SHP77 (cell line): ENCODE measurements around the gene UST.
"Not testable (repeated sequence)": the region's sequence is repeated elsewhere in the genome, so short reads cannot be mapped to it uniquely, and the experiment has no call there.

Experiments
- DNase-seq, 2 experiments: peaks; one replicate each; lab custom pipeline; 2025; lab: John Stamatoyannopoulos, UW

UST gene

DNA sequence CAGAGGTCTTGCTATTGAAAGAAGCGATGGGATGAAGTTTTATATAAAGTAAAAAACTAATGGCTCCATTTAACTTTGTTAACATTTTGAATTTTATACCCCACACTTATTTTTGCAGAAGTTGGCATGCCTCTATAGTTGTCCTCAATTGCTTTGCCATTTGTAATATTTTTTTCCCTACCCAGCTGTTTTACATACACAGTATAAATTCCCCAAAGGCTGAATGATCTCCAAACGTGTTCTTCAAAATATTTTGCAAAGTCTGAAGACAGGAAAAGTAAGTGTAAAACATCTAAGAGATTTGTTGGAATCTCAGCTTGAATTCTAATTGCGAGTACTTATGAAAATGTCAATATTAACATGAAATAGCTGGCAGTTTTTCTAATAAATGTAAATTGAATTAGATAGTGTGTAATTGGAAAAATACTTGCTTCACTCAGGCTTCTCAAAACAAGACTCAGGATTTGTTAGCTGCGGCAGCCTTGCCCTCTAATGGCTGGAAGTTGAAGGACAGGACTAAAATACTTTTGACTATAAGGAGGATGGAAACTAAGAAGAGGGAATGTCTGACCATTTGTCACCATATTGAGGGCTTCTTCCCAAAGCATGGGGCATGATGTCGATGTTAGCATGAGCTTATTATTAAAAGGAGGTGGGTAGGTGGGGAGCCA lies 226.8 kb downstream of the UST start:
- DNase-seq = peak in 1 of 2 experiments; percentile 18

DNA sequence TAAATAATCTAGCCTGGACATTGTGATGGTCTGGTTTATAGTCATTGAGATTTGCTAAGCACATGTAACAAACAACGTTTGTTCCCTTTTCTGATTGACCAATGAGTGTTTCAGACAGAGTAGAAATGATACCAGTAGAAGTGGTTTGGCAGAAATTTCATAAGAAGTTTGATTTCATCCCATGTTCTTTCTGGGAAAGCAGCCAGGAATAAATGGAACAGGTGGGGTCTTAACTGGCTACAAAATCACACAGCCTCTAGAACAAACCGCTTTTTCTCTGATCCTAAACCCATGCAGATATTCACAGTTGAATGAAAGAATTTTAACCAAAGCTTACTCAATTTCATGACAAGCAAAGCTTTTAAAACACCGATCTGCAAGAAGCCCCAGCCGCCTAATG lies 227.5 kb downstream of the UST start:
- no peak for DNase-seq

DNA sequence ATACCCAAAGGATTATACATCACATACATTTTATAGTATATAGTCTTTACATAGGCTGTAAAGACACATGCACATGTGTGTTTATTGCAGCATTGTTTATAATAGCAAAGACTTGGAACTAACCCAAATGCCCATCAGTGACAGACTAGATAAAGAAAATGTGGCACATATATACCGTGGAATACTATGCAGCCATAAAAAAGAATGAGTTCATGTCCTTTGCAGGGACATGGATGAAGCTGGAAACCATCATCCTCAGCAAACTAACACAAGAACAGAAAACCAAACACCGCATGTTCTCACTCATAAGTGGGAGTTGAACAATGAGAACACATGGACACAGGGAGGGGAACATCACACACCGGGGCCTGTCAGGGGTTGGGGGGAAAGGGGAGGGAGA lies 231.5 kb downstream of the UST start:
- DNase-seq = not testable (repeated sequence)

DNA sequence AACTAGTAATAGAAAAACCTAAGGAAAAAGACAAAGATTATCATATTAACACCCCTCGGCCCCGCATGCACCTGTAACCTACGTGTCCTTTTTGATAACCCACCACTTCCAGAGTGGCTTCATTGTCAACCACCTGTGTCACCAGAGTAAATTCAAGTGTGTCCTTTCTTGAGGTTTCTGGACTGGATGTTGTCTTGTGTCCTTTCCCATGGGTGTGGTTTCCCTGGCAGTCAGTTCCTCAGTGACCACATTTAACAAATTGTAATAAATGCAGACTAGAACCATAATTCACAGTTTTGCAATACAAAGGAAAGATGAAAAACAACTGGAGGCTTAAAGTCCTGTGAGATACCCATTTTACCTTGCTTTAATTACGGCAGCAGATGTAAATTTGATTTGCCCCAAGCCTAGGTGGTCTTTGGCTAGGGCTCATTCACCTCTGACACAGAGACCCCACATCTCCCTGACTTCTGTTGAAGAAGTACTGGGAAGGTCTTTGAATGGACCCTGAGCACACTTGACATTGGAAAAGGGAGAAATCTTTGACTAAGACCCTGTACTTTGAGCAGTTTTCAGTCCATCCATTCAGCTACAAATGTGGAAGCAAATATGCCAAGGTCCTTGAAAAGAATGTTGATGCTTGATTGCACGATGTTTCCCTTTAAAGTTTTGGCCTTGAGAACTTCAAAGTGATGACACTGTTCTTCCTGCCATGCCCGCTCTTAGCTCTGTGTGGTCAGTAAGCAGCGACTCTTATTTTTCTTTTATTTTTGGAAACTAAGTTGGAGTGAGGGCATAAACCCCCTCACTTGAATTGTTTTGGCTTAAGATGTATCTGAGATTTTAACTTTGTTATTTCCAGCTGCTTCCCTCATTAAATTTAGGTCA lies 232.4 kb downstream of the UST start:
- no peak for DNase-seq

DNA sequence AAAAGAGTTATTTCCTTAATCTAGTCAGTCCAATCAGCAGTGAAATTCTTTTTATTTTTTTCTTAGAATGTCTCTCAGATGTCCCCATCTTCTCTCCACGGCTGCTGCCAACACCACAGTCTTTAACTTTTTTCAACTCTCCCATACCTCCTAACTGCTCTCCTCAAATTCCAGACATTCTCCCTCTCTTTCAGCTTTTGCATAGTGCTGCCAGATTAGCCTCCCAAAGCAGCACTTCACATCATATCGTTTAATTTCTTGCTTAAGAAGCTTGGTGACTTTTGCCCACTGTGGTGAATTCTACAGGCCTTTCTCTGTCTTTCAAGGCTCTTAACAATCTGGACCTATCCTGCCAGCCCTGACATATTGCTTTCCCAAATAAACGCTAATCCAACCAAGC lies 233.4 kb downstream of the UST start:
- no peak for DNase-seq

DNA sequence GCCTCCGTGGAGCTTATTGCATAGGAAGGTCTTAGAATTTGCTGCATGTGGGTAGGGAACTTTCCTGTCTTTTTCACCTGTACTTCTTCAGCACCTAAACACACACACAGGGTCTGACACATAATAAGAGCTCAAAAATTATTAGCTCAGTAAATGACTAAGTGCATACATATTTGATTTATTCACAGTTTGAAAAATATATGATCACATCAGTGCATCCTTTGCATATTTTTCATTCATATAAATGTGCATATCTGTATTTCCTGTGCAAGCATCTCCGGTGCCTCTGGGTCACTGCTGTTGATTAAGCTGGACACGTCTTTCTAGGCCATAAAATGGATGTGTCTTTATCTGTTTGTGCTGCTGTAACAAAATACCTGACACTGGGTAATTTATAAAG lies 234.7 kb downstream of the UST start:
- no peak for DNase-seq

DNA sequence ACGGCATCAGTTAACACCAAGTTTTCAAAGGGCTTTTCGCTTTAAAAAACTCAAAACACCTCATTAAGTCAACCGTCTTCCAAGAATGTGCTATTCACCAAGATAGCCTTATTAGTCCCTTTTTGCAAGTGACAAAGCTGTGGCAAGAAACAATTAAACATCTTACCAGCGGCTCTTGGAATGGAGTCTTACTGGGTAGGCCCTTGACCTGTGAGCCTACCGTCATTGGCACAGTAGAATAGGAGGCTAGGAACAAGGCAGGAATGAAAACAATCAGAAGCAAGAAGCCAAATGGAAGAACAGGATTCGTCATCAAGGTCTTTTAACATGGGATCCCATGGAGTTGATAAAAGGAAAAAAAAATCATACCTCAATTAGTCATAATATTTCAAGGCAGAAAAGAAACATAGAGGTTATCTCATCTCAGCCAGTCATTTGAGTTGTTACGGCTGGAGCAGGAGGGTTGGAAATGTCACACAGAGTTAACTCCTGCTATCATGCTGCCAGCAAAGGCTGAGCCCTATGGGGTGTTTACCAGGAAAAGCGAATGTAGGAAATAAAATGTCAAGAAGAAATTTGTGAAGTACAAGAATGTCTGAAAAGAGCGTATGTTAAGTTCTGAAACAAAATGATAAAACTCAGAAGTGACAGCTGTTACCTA lies 236.4 kb downstream of the UST start:
- no peak for DNase-seq

DNA sequence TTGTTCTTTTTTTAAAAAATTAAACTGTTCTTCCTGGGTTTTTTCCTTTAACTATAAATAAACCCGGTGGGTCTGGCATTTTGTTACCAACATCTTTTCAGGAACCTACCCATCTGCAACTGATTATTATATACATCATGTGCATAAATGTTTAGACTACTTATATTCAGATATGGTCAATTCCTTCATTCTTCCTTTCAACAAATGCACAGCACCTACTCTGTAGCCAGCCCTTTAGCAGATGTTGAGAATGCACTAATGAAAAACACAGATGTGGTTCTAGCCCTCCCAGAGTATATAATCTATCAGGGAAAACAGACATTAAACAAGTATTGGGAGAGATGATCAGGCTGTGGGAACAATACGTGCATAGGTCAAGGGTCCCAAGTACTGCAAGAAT lies 237.1 kb downstream of the UST start:
- DNase-seq = no peak

DNA sequence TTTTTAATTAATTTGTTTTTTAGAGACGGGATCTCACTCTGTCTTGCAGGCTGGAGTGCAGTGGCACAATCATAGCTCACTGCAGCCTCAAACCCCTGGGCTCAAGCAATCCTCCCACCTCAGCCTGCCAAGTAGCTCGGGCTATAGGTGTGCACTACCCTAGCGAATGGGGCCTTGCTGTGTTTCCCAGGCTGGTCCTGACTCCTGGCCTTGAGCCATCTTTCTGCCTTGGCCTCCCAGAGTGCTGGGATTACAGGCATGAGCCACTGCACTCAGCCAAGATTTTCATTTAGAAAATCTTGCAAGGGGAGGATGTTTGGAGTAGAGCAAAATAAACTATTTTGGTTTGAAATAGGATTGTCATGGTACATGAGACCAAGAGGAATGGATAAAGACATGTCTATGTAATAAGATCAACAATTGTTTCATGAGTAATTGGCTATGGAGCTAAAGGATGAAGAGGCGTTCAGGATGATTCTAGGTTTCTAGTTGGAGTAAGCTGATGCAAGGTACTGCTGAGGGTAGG lies 237.8 kb downstream of the UST start:
- DNase-seq = no peak

DNA sequence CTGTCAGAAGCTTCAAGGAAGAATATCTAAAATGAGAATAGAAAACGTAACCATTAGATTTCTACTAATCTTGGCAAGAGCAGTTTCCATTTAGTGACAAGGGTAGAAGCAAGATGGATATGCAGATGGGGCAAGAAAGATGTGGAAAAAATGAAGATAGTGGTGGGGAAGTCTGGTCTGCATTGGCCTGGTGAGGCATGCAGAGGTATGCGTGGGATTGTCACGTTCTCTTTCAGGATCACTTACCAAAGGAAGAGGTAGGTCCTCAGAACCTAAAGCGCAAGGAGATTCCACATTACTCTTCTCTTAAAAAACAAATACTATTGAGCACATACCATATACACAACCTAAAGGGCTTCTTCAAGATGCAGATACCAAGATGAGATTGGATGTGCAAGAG lies 238.7 kb downstream of the UST start:
- no peak for DNase-seq

DNA sequence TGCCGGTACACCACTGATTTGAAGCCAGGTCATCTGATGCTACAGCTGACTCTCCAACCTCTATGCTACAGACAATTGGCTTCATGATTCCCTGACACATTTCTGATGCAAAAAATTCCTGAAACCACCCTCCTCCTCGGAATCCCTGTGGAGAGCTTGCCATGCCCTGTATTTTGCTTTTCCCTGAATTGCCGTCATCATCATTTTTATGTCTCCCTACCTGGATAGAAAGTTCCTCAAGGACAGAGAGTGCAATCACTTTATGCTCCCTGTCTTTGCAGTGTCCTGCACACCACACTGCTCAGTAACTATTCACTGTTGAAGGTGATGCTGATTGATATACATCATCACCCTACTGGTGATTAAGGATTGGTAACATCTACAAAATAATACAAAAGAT lies 239.8 kb downstream of the UST start:
- DNase-seq = no peak

DNA sequence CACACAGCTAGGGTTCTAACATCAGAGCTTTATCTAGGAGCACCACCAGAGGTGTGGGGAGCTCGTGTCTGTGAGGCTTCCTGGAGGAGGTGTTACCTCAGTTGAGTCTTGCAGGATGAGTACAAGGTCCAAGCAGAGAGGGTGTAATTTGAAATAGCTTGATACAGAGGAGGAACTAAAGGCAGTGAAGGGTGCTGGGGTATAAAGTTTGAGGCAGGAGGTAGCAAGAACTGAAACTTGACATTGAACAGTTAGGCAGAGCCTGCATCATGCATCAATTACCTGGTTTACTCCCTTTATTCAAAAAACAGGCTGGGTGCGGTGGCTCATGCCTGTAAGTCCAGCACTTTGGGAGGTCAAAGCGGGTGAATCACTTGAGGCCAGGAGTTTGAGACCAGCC lies 241.2 kb downstream of the UST start:
- DNase-seq = no peak

DNA sequence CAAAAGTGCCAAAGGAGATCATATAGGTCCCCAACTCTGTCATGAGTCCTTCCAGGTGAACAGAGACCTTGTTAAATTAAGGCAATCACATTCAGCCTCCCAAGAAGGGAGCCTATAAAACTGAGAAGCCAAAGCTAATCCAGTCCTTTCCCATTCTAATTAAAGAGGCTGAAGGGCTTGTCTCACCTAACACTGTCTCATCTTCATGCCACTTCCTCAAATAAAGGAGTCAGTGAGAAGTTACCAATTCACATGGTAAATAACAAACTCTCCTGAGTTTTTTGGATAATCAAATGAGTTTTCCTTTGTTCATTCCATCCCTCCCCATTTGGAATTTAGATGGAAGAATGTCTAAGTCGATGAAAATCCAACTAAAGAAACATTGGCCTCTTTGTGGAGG lies 242.8 kb downstream of the UST start:
- no peak for DNase-seq

DNA sequence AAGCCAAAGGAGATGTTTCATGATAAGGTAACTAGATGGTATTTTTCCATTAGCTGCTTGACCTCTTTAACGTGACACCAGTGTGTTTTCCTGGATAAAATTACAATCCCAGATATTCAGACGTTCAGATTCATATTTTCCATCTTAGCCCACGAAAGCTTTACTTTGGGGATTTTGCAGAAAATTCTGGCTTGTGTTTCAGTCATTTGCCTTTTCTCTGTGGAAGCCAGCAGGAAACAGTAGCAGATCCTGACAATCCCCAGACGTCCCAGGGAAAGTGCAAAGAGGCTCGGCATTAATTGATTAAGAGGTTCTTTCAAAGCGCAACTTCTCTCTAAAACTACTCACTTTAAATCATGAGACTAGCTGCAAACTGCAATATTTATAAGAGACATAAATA lies 243.6 kb downstream of the UST start:
- no peak for DNase-seq

DNA sequence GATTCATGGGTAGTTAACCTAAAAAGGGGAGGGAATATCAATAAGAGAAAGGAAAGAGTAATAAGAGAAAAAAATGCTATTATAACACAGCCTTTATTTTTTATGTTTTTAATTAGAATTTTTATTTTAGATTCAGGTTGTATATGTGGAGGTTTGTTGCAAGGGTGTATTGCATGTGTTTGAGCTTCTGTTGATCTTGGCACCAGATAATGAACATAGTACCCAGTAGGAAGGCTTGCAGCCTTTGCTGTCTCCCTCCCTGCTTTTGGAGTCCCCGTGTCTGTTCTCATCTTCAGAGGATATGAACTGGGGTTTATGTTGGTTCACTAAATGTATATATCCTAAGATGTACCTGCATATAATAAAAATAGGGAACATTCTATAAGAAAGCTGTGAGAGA lies 250.0 kb downstream of the UST start:
- DNase-seq = no peak

DNA sequence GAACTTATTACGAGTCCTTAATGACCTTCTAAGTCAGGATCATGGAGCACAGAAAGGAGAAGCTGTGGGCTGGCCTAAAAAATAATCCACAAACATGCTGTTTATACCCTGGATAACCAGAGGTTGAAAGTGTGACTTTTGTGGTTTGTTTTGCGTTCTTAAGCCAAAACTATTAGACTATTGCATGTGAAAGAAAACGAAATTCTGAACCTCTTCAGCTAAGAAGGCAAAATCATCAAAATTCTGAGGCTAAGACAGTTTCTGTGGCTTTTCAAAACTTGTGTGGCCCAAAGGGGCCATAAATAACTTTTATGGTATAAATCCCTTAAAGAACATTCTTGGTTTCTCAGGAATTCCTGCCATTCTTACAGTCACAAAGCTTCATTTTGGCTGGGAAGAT lies 251.0 kb downstream of the UST start:
- no peak for DNase-seq

DNA sequence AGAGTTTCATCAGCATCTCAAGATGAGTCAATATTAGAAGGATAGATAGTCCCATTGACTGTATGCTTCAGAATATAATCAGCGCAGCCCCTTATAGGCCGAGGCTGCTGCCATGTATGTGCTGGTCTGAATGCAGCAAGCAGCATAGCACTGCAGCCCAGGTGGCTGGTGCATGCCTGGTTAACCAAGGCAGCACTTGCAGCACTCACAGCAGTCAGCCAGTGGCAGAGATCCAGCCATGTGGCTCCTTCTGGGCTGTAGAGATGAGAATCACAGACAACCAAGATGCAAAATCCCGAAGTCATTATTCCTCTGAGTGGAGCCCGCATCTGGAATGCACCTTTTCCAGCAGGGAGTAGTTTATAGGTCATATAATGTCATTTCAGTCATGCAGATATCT lies 251.9 kb downstream of the UST start:
- DNase-seq = no peak

DNA sequence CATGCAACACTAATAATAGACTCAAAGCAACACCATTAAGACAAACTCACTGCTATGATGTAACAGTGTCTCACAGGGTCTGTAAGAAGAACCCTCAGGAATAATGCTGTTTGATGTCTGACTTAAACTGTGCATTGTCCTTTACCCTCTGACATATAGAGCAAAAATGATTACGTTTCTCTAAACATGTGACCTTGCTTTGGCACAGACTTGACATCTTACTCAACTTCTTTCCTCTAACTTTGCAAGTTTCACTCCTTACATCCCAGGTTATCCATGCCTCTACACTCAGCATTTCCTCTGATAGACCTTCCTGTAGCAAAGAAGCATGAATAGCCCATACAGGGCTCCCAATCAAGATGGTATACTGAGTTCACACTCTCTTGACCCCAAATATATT lies 252.7 kb downstream of the UST start:
- DNase-seq = no peak

DNA sequence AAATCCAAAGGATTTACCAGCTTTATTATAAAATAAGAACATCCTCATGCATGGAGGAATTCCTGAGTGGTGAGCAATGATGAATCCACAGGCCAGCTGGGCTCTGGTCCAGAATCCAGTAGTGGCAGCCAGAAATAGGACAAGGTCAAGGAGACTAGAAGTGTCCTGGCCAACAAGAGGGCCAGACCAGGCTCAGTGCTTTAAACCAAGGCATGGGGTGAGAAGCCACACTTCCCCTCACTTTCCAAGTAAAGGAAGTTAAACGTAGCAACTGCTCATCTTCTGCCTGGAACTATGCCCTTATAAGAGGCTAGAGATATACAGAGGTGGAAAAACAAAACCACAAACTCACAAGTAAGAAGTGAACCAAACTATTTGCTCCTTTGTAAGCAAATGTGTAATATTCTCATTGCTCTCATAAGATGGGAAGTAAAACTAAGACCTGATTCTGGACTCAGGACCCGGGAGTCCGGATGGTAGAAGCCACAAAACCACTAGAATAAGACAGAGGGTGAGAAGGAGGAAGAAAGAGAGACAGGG lies 253.2 kb downstream of the UST start:
- DNase-seq = no peak

DNA sequence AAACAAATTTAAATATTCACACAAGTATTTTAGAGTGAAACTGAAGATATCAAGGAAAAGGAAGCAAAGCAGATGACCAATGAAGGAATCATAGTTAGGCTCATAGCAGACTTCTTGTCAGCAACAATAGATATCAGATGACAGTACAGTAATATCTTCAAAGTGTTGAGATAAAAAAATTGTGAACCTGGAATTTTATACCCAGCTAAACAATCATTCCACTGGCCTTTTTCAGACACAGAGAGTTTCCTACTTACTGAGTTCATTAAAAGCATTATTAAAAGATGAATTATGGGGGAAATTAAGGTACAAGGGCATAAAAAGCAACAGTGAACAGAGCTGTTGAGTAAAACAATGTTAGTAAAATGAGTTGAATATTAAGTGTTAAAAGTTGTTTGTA lies 254.6 kb downstream of the UST start:
- no peak for DNase-seq

DNA sequence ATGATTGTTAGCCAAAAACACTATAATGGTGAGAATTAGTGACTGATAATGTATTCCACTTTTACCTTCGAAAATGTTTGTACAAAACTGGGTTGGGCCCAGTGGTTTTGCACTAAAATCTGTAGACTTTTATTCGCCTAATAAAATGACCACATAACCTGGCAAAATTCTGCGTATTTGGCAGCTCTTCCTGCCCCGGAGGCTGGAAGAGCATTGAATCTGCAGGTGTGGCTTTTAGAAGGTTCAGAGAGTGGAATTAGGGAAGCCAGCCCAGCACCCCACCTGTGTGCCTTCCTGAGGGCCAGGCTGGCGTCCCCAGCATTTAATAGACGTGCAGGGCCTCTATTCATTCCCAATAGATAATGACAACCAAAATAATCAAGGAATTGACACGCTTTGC lies 256.7 kb downstream of the UST start:
- no peak for DNase-seq

DNA sequence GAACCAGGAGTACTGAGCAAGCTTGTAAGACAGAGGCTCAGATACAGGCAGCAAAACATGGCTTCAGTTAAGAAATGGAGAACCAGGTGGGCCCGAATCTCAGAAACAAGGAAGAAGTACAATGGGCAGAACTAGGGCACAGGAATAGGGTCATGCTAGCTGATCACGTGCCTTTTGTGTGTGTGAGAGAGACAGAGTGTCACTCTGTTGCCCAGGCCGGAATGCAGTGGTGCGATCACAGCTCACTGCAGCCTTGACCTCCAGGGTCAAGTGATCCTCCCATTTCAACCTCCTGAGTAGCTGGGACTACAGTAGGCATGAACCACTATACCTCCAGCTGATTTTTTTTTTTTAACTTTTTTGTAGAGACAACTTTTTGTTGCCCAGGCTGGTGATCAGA lies 257.8 kb downstream of the UST start:
- DNase-seq = no peak

DNA sequence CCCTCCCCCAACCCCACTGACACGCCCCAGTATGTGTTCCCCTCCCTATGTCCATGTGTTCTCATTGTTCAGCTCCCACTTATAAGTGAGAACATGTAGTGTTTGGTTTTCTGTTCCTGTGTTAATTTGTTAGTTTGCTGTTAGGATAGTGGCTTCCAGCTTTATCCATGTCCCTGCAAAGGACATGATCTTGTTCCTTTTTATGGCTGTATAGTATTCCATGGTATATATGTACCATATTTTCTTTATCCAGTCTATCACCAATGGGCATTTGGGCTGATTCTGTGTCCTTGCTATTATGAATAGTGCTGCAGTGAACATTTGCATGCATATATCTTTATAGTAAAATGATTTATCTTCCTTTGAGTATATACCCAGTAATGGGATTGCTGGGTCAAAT lies 259.4 kb downstream of the UST start:
- DNase-seq = not testable (repeated sequence)
